Esophagus squamous epithelium (tissue), 4 donors: Measurements from ENCODE around the gene SCLY.

ENCODE experiments used
- CTCF ChIP-seq, 6 experiments: fragments of 450-650 bp in 4 of 6; fragments of 200-600 bp in 2 of 6; sonication (generic) in 2 of 6; IDR thresholded peaks; one replicate each; pipeline ENCODE4 v1.5.1; 2016 to 2019; ENCODE audit warnings: antibody characterized with exemption in 6 of 6, mild to moderate bottlenecking in 4 of 6, moderate library complexity in 4 of 6
- POLR2A ChIP-seq, 4 donors: fragments of 450-650 bp; IDR thresholded peaks; one replicate each; pipeline ENCODE4 v1.6.1; 2017; ENCODE audit warnings: antibody characterized with exemption in 4 of 4, mild to moderate bottlenecking in 4 of 4, moderate library complexity in 3 of 4

- TF ChIP-seq CTCF (IDR thresholded peaks at IDR 0.05) (no peak), POLR2A (IDR thresholded peaks at IDR 0.05) (no peak)
These were observed 47.8 kb downstream of the SCLY start for GRCh38 chr2:238108423-238109183.
